HCT116 (cell line): Measurements from ENCODE around the gene SACM1L. TPM values are rescaled to one million over a fixed set of nuclear protein-coding genes. Genes with fewer than 3 reads are reported as not detected.

Source experiments
- ATAC-seq: fragments of 200-7000 bp; cut with Tn5 transposase; 2 replicates; pipeline ENCODE4 v1.9.1; 2020; ENCODE audit warnings: mild to moderate bottlenecking, moderate library complexity
- BruUV-seq: library from RNA; stranded (reverse); fragments of 400-500 nt; replicated peaks from 2 replicates; lab custom pipeline; 2021; lab: Mats Ljungman, UMichigan
- CTCF ChIA-PET: fragments of 300-600 bp; sonication (Branson Sonifier 250); formaldehyde crosslinking; loops from one replicate; lab custom pipeline; 2021; ENCODE audit warnings: antibody characterized with exemption; lab: Charles Lee
- POLR2A ChIA-PET: fragments of 300-600, 350-600 bp; sonication (Branson Sonifier 250); formaldehyde crosslinking; loops from one replicate; lab custom pipeline; 2021; ENCODE audit warnings: antibody characterized with exemption; lab: Charles Lee
- RAD21 ChIA-PET, 2 experiments: fragments of 300-600 bp; sonication (Branson Sonifier 250); formaldehyde crosslinking; loops; one replicate each; lab custom pipeline; 2023; ENCODE audit warnings: low total read pairs in 2 of 2; ENCODE audit not compliant: uncharacterized antibody in 2 of 2, unreplicated experiment in 2 of 2, low non-redundant PET in 1 of 2; lab: Charles Lee
- DNase-seq: peaks from one replicate; pipeline ENCODE4 v3.0.0-alpha.2; 2010; ENCODE audit warnings: low read depth, low spot score
- H2AFZ ChIP-seq: fragments of 200-600 bp; shearing (Covaris generic), sonication (generic); 2 replicates; pipeline ENCODE4 v1.6.1; 2017; ENCODE audit warnings: low read depth, mixed run types, mixed read lengths, antibody characterized with exemption, low read length; ENCODE audit not compliant: poor library complexity, severe bottlenecking
- H3K27ac ChIP-seq: 2 replicates; pipeline ENCODE4 v1.5.1; 2012; ENCODE audit warnings: low read depth, low read length
- H3K27me3 ChIP-seq: fragments of 200-600 bp; sonication (generic); 2 replicates; pipeline ENCODE4 v1.6.1; 2016; ENCODE audit warnings: mixed run types, low read length, mixed read lengths; ENCODE audit not compliant: insufficient read depth
- H3K36me3 ChIP-seq, 2 experiments: fragments of 200-500 bp in 1 of 2; fragments of 200-600 bp in 1 of 2; sonication (Bioruptor generic) in 1 of 2; sonication (generic) in 1 of 2; 2 replicates each; pipeline versions ENCODE4 v1.5.1 to v1.6.1; 2014 to 2016; ENCODE audit warnings: low read length in 2 of 2, inconsistent platforms in 1 of 2, mixed read lengths in 1 of 2, mixed run types in 1 of 2; ENCODE audit not compliant: insufficient read depth in 2 of 2, control insufficient read depth in 1 of 2
- H3K4me1 ChIP-seq, 2 experiments: fragments of 200-600 bp in 1 of 2; sonication (generic) in 1 of 2; 2 replicates each; pipeline versions ENCODE4 v1.5.1 to v1.6.1; 2012 to 2017; ENCODE audit warnings: low read length in 2 of 2, inconsistent platforms in 1 of 2, mild to moderate bottlenecking in 1 of 2, mixed read lengths in 1 of 2, mixed run types in 1 of 2, moderate library complexity in 1 of 2; ENCODE audit not compliant: insufficient read depth in 2 of 2, control insufficient read depth in 1 of 2
- H3K4me2 ChIP-seq: fragments of 200-600 bp; sonication (generic); 2 replicates; pipeline ENCODE4 v1.6.1; 2017; ENCODE audit warnings: mixed run types, low read length, mixed read lengths
- H3K4me3 ChIP-seq, 2 experiments: fragments of 200-600 bp in 1 of 2; sonication (generic) in 1 of 2; replicated peaks in 1 of 2; 2 replicates each; pipeline ENCODE4 v1.5.1; 2011 to 2016; ENCODE audit warnings: low read length in 2 of 2, control low read depth in 1 of 2, low read depth in 1 of 2, mild to moderate bottlenecking in 1 of 2, mixed read lengths in 1 of 2, mixed run types in 1 of 2
- H3K79me2 ChIP-seq: fragments of 200-600 bp; sonication (generic); 2 replicates; pipeline ENCODE4 v1.6.1; 2017; ENCODE audit warnings: mild to moderate bottlenecking, mixed run types, low read length, moderate library complexity, mixed read lengths; ENCODE audit not compliant: insufficient read depth
- H3K9ac ChIP-seq: fragments of 200-600 bp; sonication (generic); 2 replicates; pipeline ENCODE4 v1.6.1; 2016; ENCODE audit warnings: low read length, mixed read lengths
- H3K9me2 ChIP-seq: fragments of 200-600 bp; sonication (generic), shearing (Covaris generic); 2 replicates; pipeline ENCODE4 v1.6.1; 2017; ENCODE audit warnings: mixed run types, mild to moderate bottlenecking, moderate library complexity; ENCODE audit not compliant: insufficient read depth
- H3K9me3 ChIP-seq, 2 experiments: fragments of 200-500 bp in 1 of 2; fragments of 200-600 bp in 1 of 2; sonication (Bioruptor generic) in 1 of 2; sonication (generic) in 1 of 2; 2 replicates each; pipeline ENCODE4 v1.6.1; 2014 to 2017; ENCODE audit warnings: low read length in 2 of 2, mixed read lengths in 2 of 2, inconsistent platforms in 1 of 2, low read depth in 1 of 2, mild to moderate bottlenecking in 1 of 2, mixed run types in 1 of 2, moderate library complexity in 1 of 2; ENCODE audit not compliant: control insufficient read depth in 1 of 2, insufficient read depth in 1 of 2
- H4K20me1 ChIP-seq: fragments of 200-600 bp; sonication (generic), shearing (Covaris generic); 2 replicates; pipeline ENCODE4 v1.6.1; 2017; ENCODE audit warnings: mixed run types, mild to moderate bottlenecking, moderate library complexity; ENCODE audit not compliant: insufficient read depth
- CBX3 ChIP-seq: IDR thresholded peaks from 2 replicates; pipeline ENCODE4 v1.6.1; 2012; ENCODE audit warnings: low read depth
- CTCF ChIP-seq, 3 experiments: fragments of 200-600 bp in 1 of 3; sonication (generic) in 1 of 3; IDR thresholded peaks in 2 of 3; conservative IDR thresholded peaks in 1 of 3; 2 replicates each; pipeline ENCODE4 v1.5.1; 2012 to 2017; ENCODE audit warnings: low read depth in 2 of 3, low read length in 2 of 3, antibody characterized with exemption in 1 of 3, borderline replicate concordance in 1 of 3, control low read depth in 1 of 3, mild to moderate bottlenecking in 1 of 3, mixed read lengths in 1 of 3, mixed run types in 1 of 3, moderate library complexity in 1 of 3; ENCODE audit not compliant: insufficient read depth in 1 of 3
- EZH2 ChIP-seq: fragments of 200-600 bp; sonication (generic); IDR thresholded peaks from 2 replicates; pipeline ENCODE4 v1.6.1; 2017; ENCODE audit warnings: antibody characterized with exemption, mixed run types
- JUND ChIP-seq: IDR thresholded peaks from 2 replicates; pipeline ENCODE4 v1.6.1; 2012
- POLR2A ChIP-seq: IDR thresholded peaks from 2 replicates; pipeline ENCODE4 v1.7.0; 2011; ENCODE audit warnings: borderline replicate concordance; ENCODE audit not compliant: insufficient read depth, insufficient read length; ENCODE audit errors: extremely low read depth
- RAD21 ChIP-seq: IDR thresholded peaks from 2 replicates; pipeline ENCODE4 v1.6.1; 2012; ENCODE audit warnings: low read depth, mild to moderate bottlenecking
- SIN3A ChIP-seq: IDR thresholded peaks from 2 replicates; pipeline ENCODE4 v1.6.1; 2012; ENCODE audit warnings: low read depth
- TCF7L2 ChIP-seq: IDR thresholded peaks from 2 replicates; pipeline ENCODE4 v1.7.0; 2011; ENCODE audit warnings: borderline replicate concordance, inconsistent platforms; ENCODE audit not compliant: insufficient read depth, insufficient read length; ENCODE audit errors: extremely low read depth
- ZFX ChIP-seq: fragments of 450-650 bp; IDR thresholded peaks from 2 replicates; pipeline ENCODE4 v1.6.1; 2017
- ZNF274 ChIP-seq: fragments of 200-500 bp; sonication (Bioruptor generic); IDR thresholded peaks from 2 replicates; pipeline ENCODE4 v1.6.1; 2014; ENCODE audit warnings: mild to moderate bottlenecking, low read depth, low read length, inconsistent platforms
- intact Hi-C: fragments of 100-400 bp; cut with micrococcal nuclease; formaldehyde crosslinking; loops from 2 replicates; pipeline ENCODE4 v1.10.0; 2022
- total RNA-seq: library from RNA; stranded (reverse); gene quantifications from one replicate; pipeline ENCODE4 v1.2.1, GENCODE V29; 2021; ENCODE audit not compliant: unreplicated experiment

Gene SACM1L
- total RNA-seq, 1 experiment from 2014 or later: 27.3 TPM

- H3K9me2 ChIP-seq: no peaks in the 10 kb centered on the region
- H3K4me3 ChIP-seq: no peak overlapping the region
- no peak overlapping the region for H3K4me2 ChIP-seq
- no peak for TF ChIP-seq POLR2A
- TF ChIP-seq JUND: no peak
- no peak for TF ChIP-seq ZFX
- no peak for TF ChIP-seq RAD21
- no peak for TF ChIP-seq SIN3A
- TF ChIP-seq EZH2: no peak
- TF ChIP-seq TCF7L2: no peak
- TF ChIP-seq CBX3: no peak
- TF ChIP-seq CTCF (IDR thresholded peaks at IDR 0.05 in 2 of 3, conservative IDR thresholded peaks at IDR 0.05 in 1 of 3; ENCODE audit: borderline replicate concordance in 1 of 3, insufficient read depth in 1 of 3, low read depth in 2 of 3, low read length in 2 of 3): no peak
- no peak for TF ChIP-seq ZNF274
- ChIA-PET POLR2A (no interaction called here), RAD21 (no interaction called here), CTCF (interaction anchor here (1.1 to 1.7 kb wide), 3 partner anchors 10 to 628 kb away, joined by 3 to 7 read pairs (median 3); no protein-coding TSS in a partner anchor)
- no peak overlapping the region for H3K9ac ChIP-seq
- no peak for DNase-seq
- BruUV-seq: no TSS peak
- H3K27ac ChIP-seq: no peak overlapping the region
- H4K20me1 ChIP-seq: peaks cover 11% of the 10 kb centered on the region; the same call in 1 of the 2 replicates
- no peaks in the 10 kb centered on the region for H3K27me3 ChIP-seq
- H2AFZ ChIP-seq: no peak overlapping the region
- peaks cover 13% of the 10 kb centered on the region for H3K79me2 ChIP-seq
- no peak for ATAC-seq
- H3K9me3 ChIP-seq: no peaks in the 10 kb centered on the region
- intact Hi-C loops: no loop called here
- H3K36me3 ChIP-seq: peaks cover 21 to 27% of the 10 kb centered on the region in 2 experiments; a peak in 3 of 4 replicates
- peaks cover 8 to 17% of the 10 kb centered on the region in 2 experiments; a peak in 3 of 4 replicates for H3K4me1 ChIP-seq
Measured at GRCh38 chr3:45666757-45667431, 22.3 kb upstream of the SACM1L start.
